B cell (primary cell): Measurements from ENCODE around the gene HLX. TPM values are rescaled to one million over a fixed set of nuclear protein-coding genes. Genes with fewer than 3 reads are reported as not detected.

Source experiments
- ATAC-seq: fragments of 200-7000 bp; cut with Tn5 transposase; one replicate; pipeline ENCODE4 v1.10.0; 2021; ENCODE audit warnings: low read depth, mild to moderate bottlenecking, moderate number of reproducible peaks, moderate library complexity
- CTCF ChIA-PET: fragments of 350-600 bp; sonication (Branson Sonifier 250); formaldehyde crosslinking; loops from one replicate; lab custom pipeline; 2021; ENCODE audit warnings: antibody characterized with exemption, inconsistent platforms; lab: Charles Lee
- POLR2A ChIA-PET: fragments of 350-600 bp; sonication (Branson Sonifier 250); formaldehyde crosslinking; loops from one replicate; lab custom pipeline; 2021; ENCODE audit warnings: antibody characterized with exemption; lab: Charles Lee
- DNase-seq: peaks from one replicate; pipeline ENCODE4 v3.0.0; 2013
- H2AFZ ChIP-seq: 2 replicates; pipeline ENCODE4 v1.6.1; 2012; ENCODE audit warnings: mild to moderate bottlenecking, low read depth, low read length; ENCODE audit not compliant: insufficient read depth, poor library complexity, severe bottlenecking
- H3K27ac ChIP-seq, 2 donors: 1 replicate in 1 of 2; 2 replicates in 1 of 2; pipeline ENCODE4 v1.5.1; 2012 to 2013; ENCODE audit warnings: low read length in 2 of 2, mild to moderate bottlenecking in 2 of 2, moderate library complexity in 1 of 2
- H3K27me3 ChIP-seq, 4 experiments: fragments of 200-600 bp in 1 of 4; sonication (generic) in 1 of 4; replicated peaks in 1 of 4; 1 replicate in 2 of 4; 2 replicates in 2 of 4; pipeline versions ENCODE4 v1.6.1 to v1.7.0; 2013 to 2016; ENCODE audit warnings: low read length in 3 of 4, mild to moderate bottlenecking in 2 of 4, mixed read lengths in 1 of 4, moderate library complexity in 1 of 4; ENCODE audit not compliant: insufficient read depth in 4 of 4, control insufficient read depth in 3 of 4; ENCODE audit errors: control extremely low read depth in 1 of 4
- H3K36me3 ChIP-seq, 2 experiments: replicated peaks in 1 of 2; 1 replicate in 1 of 2; 2 replicates in 1 of 2; pipeline versions ENCODE4 v1.6.1 to v1.7.1; 2013; ENCODE audit warnings: low read length in 1 of 2; ENCODE audit not compliant: insufficient read depth in 2 of 2, control insufficient read depth in 1 of 2; ENCODE audit errors: control extremely low read depth in 1 of 2, extremely low read depth in 1 of 2
- H3K4me1 ChIP-seq, 2 donors: fragments of 200-600 bp in 1 of 2; sonication (generic) in 1 of 2; 1 replicate in 1 of 2; 2 replicates in 1 of 2; pipeline versions ENCODE4 v1.5.1 to v1.6.1; 2013 to 2017; ENCODE audit warnings: low read length in 2 of 2; ENCODE audit not compliant: control insufficient read depth in 2 of 2, insufficient read depth in 2 of 2
- H3K4me2 ChIP-seq: replicated peaks from 2 replicates; pipeline ENCODE3; 2012; ENCODE audit warnings: mild to moderate bottlenecking, low read depth, low read length; ENCODE audit not compliant: poor library complexity, severe bottlenecking
- H3K4me3 ChIP-seq, 5 experiments: fragments of 200-600 bp in 1 of 5; sonication (generic) in 1 of 5; 1 replicate in 3 of 5; 2 replicates in 2 of 5; pipeline versions ENCODE4 v1.5.1 to v1.7.0; 2011 to 2016; ENCODE audit warnings: low read length in 4 of 5, mild to moderate bottlenecking in 4 of 5, low read depth in 2 of 5, control low read depth in 1 of 5, moderate library complexity in 1 of 5; ENCODE audit not compliant: insufficient read depth in 1 of 5; ENCODE audit errors: control extremely low read depth in 1 of 5, extremely low read depth in 1 of 5
- H3K79me2 ChIP-seq: fragments of 200-600 bp; sonication (generic); one replicate; pipeline ENCODE4 v1.6.0; 2016; ENCODE audit warnings: low read length; ENCODE audit not compliant: control insufficient read depth, insufficient read depth
- H3K9ac ChIP-seq: fragments of 200-600 bp; sonication (generic); 2 replicates; pipeline ENCODE4 v1.6.1; 2017; ENCODE audit warnings: mild to moderate bottlenecking, low read length, moderate library complexity
- H3K9me3 ChIP-seq, 3 donors: one replicate each; pipeline versions ENCODE4 v1.6.1 to v1.7.1; 2013; ENCODE audit warnings: low read length in 2 of 3; ENCODE audit not compliant: control insufficient read depth in 2 of 3, insufficient read depth in 1 of 3; ENCODE audit errors: control extremely low read depth in 1 of 3
- H4K20me1 ChIP-seq: 2 replicates; pipeline ENCODE4 v1.6.0; 2012; ENCODE audit warnings: mild to moderate bottlenecking, low read length; ENCODE audit not compliant: insufficient read depth, control insufficient read depth, poor library complexity, severe bottlenecking
- H3K27ac Mint-ChIP-seq: one replicate; pipeline ENCODE4 v1.8.0; 2021; ENCODE audit warnings: mixed read lengths
- H3K27me3 Mint-ChIP-seq: one replicate; pipeline ENCODE4 v1.8.0; 2021; ENCODE audit warnings: mixed read lengths
- H3K4me1 Mint-ChIP-seq: one replicate; pipeline ENCODE4 v1.8.0; 2021; ENCODE audit warnings: mixed read lengths
- H3K4me3 Mint-ChIP-seq: one replicate; pipeline ENCODE4 v1.8.0; 2021; ENCODE audit warnings: mixed read lengths
- H3K9me3 Mint-ChIP-seq: one replicate; pipeline ENCODE4 v1.8.0; 2022; ENCODE audit warnings: mixed read lengths; ENCODE audit not compliant: insufficient read depth
- EZH2 ChIP-seq: IDR thresholded peaks from 2 replicates; pipeline ENCODE4 v1.6.1; 2012; ENCODE audit warnings: borderline replicate concordance, low read depth, mild to moderate bottlenecking, moderate library complexity, low read length; ENCODE audit not compliant: insufficient read depth, poor library complexity, severe bottlenecking
- WGBS: methylation state at CpG from one replicate; pipeline ENCODE4 v1.1.5; 2013; ENCODE audit warnings: missing lambda C conversion rate; ENCODE audit not compliant: insufficient coverage; 5-methylcytosine and 5-hydroxymethylcytosine counted together
- intact Hi-C: fragments of 100-400 bp; cut with micrococcal nuclease; formaldehyde crosslinking; loops from one replicate; pipeline ENCODE4 v1.10.0; 2022
- polyA plus RNA-seq: library from polyadenylated mRNA; depleted of rRNA; stranded (reverse); fragments of >200 nt; gene quantifications from 2 replicates; pipeline ENCODE4 v1.2.3, GENCODE V29; 2012
- total RNA-seq, 2 donors: library from RNA; stranded (reverse); fragments of 120-200 nt in 1 of 2; gene quantifications; 1 replicate in 1 of 2; 2 replicates in 1 of 2; pipeline versions ENCODE4 v1.2.3 to v1.2.4, GENCODE V29; 2013 to 2022
- TF ChIP-seq, protein P1 (sequence below): fragments of 200-600 bp; IDR thresholded peaks from one replicate; pipeline ENCODE4 v1.8.0; 2022; ENCODE audit warnings: antibody characterized with exemption, mild to moderate bottlenecking

HLX gene
- total and polyA plus RNA-seq, 2 donors (not counting 1 experiment from before 2014, with no cell fraction given) = 3.4 to 9.1 TPM

DNA sequence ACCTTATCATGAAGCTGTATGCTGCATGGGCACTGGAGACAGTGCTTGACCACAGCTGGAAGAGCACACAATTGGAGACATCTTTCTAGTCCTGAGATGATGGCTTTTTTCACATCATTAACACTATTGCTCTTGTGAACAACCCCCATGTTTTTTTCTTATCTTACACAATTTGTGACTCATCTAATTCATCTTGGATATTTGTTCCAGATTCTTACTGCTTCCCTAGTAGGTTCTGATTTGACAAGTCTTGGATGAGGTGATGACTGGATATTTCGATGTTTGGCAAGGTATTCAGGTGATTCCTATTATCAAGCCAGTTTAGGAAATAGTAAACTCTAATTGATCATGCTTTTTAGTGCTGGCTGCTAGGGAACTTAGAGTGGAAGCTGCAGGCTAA is 23.7 kb downstream of the HLX start:
- no peak for DNase-seq
- no peak overlapping the region for H3K27ac Mint-ChIP-seq

DNA sequence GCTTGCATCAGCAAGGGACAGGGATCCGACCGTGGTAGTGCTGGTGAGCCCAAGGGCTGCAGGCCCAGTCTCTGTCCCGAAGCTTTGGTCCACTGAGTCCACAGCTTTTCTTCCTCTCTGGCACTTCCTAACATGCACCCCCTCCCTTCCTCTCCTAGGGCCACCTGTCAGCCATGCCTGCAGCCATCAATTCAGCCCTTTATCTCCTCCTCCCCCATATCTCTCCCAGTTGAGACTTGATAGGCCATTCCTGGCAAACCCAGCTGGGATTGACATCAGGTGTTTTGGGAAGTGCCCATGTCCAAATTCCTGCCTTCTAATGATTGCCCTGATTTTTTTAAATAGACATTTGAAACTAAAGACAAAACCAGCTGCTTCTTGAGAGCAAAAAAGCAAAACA is 25.6 kb downstream of the HLX start:
- H3K4me3 Mint-ChIP-seq = no peak overlapping the region
- Histone ChIP-seq H3K79me2 (no peaks in the 10 kb centered on the region), H3K36me3 (no peaks in the 10 kb centered on the region), H3K4me1 (peaks cover 7 to 10% of the 10 kb centered on the region in 2 donors), H3K4me2 (no peak overlapping the region), H3K27ac (no peak overlapping the region), H3K27me3 (peaks cover 0 to 7% (median 0%) of the 10 kb centered on the region in 4 experiments), H3K9me3 (no peaks in the 10 kb centered on the region), H3K9ac (no peak overlapping the region), H2AFZ (no peak overlapping the region), H4K20me1 (no peaks in the 10 kb centered on the region), H3K4me3 (no peak overlapping the region)
- POLR2A ChIA-PET = no interaction called here
- intact Hi-C loops = no loop called here
- TF ChIP-seq, protein P1, sequence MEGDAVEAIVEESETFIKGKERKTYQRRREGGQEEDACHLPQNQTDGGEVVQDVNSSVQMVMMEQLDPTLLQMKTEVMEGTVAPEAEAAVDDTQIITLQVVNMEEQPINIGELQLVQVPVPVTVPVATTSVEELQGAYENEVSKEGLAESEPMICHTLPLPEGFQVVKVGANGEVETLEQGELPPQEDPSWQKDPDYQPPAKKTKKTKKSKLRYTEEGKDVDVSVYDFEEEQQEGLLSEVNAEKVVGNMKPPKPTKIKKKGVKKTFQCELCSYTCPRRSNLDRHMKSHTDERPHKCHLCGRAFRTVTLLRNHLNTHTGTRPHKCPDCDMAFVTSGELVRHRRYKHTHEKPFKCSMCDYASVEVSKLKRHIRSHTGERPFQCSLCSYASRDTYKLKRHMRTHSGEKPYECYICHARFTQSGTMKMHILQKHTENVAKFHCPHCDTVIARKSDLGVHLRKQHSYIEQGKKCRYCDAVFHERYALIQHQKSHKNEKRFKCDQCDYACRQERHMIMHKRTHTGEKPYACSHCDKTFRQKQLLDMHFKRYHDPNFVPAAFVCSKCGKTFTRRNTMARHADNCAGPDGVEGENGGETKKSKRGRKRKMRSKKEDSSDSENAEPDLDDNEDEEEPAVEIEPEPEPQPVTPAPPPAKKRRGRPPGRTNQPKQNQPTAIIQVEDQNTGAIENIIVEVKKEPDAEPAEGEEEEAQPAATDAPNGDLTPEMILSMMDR = no peak
- no peak for TF ChIP-seq EZH2
- peaks cover 21% of the 10 kb centered on the region for H3K27me3 Mint-ChIP-seq
- H3K27ac Mint-ChIP-seq = no peak overlapping the region
- H3K9me3 Mint-ChIP-seq = no peaks in the 10 kb centered on the region
- DNase-seq = no peak
- peaks cover 9% of the 10 kb centered on the region for H3K4me1 Mint-ChIP-seq
- no peak for ATAC-seq
- 100% methylated on average over 3 of the region's 3 CpGs for WGBS
- CTCF ChIA-PET = interaction anchor here (0.9 kb wide), 1 partner anchor 299 kb away, joined by 3 read pairs; no protein-coding TSS in a partner anchor

More for the DNA sequence above, 23.7 kb downstream of the HLX start:
- Mint-ChIP-seq H3K27me3 (peaks cover 21% of the 10 kb centered on the region), H3K4me3 (no peak overlapping the region), H3K4me1 (no peaks in the 10 kb centered on the region), H3K9me3 (no peaks in the 10 kb centered on the region)
- Histone ChIP-seq H3K79me2 (no peaks in the 10 kb centered on the region), H3K4me2 (no peak overlapping the region), H3K4me3 (no peak overlapping the region), H3K9me3 (no peaks in the 10 kb centered on the region), H3K9ac (no peak overlapping the region), H3K27me3 (peaks cover 0 to 7% (median 0%) of the 10 kb centered on the region in 4 experiments), H3K27ac (no peak overlapping the region), H4K20me1 (no peaks in the 10 kb centered on the region), H2AFZ (no peak overlapping the region), H3K36me3 (no peaks in the 10 kb centered on the region), H3K4me1 (no peaks in the 10 kb centered on the region)
- no CpG with 5 or more reads among the region's 1 CpG for WGBS
- POLR2A ChIA-PET = no interaction called here
- TF ChIP-seq, protein P1 = no peak
- TF ChIP-seq EZH2 = no peak
- ATAC-seq = no peak
- intact Hi-C loops = no loop called here
- CTCF ChIA-PET = no interaction called here
